GM19193 (cell line): ENCODE results near the gene NRN1L.

Experiments
- POLR2A ChIP-seq: IDR thresholded peaks from 4 replicates; pipeline ENCODE4 v1.6.1; 2011; ENCODE audit not compliant: insufficient read depth, insufficient read length; ENCODE audit errors: extremely low read depth

NRN1L gene

GRCh38 chr16:67932462-67932840 lies 47.8 kb downstream of the NRN1L start:
- no peak for TF ChIP-seq POLR2A

DNA sequence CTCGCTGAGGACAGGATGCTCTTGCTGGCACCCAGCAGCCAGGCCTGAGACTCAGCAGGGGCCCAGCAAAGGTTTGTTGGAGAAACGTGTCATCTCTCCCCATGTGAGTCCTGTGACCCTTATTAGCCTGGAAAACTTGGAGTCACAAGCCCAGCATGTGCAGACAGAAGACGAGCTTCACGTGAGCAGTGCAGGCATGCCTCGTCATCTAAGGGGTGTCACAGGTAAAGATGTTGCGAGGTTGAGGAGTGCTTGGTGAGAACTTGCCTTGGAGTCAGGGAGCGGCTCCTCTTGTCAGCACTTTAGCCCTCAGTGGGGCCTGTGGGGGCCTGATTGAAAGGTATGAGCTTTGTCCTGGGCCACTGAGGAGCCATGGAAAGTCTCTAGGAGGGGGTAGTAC lies 49.1 kb downstream of the NRN1L start:
- TF ChIP-seq POLR2A: no peak

GRCh38 chr16:67934306-67935100 lies 49.8 kb downstream of the NRN1L start:
- TF ChIP-seq POLR2A: peak; percentile 4

DNA sequence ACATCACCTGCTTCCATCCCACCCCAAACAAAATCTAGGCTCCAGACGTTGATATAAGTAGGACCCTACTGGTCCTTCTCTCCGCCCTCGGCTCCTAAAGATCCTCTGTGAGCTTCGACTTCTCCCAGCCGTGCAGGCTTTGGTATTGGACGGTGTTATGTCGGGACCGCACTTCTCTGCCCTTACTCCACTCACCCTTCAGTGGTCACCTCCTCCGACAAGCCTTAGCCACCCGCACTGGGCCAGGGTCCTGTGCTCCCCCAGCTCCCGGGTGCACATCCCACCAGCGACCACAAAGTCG lies 50.4 kb downstream of the NRN1L start:
- no peak for TF ChIP-seq POLR2A

DNA sequence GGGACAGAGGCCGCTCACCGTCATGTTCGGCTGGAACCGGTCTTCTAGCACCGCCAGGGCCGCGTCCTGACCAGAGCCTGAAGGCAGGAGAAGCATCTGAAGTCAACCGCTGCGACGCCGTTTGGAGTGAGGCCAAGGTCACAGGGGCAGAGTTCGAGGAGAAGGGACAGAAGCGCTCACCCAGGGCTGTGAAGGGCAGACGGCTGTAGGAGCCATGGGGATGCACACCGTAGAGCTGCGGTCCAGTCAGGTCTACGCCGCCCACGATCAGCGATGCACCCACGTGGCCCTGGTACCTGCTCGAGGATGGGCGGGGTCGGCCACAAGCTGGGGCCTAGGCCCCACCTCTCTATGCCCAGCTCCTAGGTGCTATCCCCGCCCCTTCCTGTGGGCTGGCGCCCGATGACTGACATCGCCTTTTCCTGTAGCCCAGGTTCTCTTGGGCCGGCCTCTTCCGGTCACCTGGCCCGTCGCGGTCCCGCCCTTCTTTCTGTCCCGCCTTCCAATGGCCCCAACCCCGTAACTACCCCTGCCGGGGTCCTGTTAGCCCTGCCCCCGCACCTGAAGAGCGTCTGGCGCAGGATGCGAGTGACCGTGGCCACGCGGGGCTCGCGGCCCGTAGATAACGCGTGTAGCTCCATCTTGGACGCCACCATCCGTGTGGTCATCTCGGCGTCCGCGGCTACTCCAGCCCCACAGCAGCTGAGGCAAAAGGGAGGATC lies 50.9 kb downstream of the NRN1L start:
- TF ChIP-seq POLR2A: peak; percentile 89
